GM19463 (cell line): ENCODE results near the gene ANKH.

ENCODE experiments used
- ATAC-seq: cut with Tn5 transposase; IDR thresholded peaks from one replicate; pipeline ENCODE4 v1.9.1; 2021; ENCODE audit warnings: mild to moderate bottlenecking, moderate library complexity; ENCODE audit not compliant: unreplicated experiment

Gene ANKH

GRCh38 chr5:14741801-14742440 lies 129.7 kb downstream of the ANKH start:
- no peak for ATAC-seq

- ATAC-seq, result no peak
Observed at GRCh38 chr5:14741131-14741530, 130.4 kb downstream of the ANKH start.

GRCh38 chr5:14739981-14740380 lies 131.6 kb downstream of the ANKH start:
- no peak for ATAC-seq

GRCh38 chr5:14739538-14739937 lies 132.0 kb downstream of the ANKH start:
- ATAC-seq, result no peak

- no peak for ATAC-seq
Observed at GRCh38 chr5:14738050-14738449, 133.5 kb downstream of the ANKH start.

GRCh38 chr5:14737291-14737690 lies 134.3 kb downstream of the ANKH start:
- no peak for ATAC-seq

GRCh38 chr5:14735944-14736343 lies 135.6 kb downstream of the ANKH start:
- ATAC-seq, result no peak

- no peak for ATAC-seq
Observed at GRCh38 chr5:14734396-14734795, 137.2 kb downstream of the ANKH start.

GRCh38 chr5:14733661-14734060 lies 137.9 kb downstream of the ANKH start:
- no peak for ATAC-seq

GRCh38 chr5:14732991-14733390 lies 138.6 kb downstream of the ANKH start:
- ATAC-seq, result no peak

- no peak for ATAC-seq
Observed at GRCh38 chr5:14730881-14731280, 140.7 kb downstream of the ANKH start.

- no peak for ATAC-seq
Observed at GRCh38 chr5:14730466-14730865, 141.1 kb downstream of the ANKH start.

GRCh38 chr5:14729448-14730385 lies 141.9 kb downstream of the ANKH start:
- no peak for ATAC-seq

- no peak for ATAC-seq
Observed at GRCh38 chr5:14728459-14728938, 143.1 kb downstream of the ANKH start.

GRCh38 chr5:14727928-14728458 lies 143.6 kb downstream of the ANKH start:
- ATAC-seq, result no peak

- peak; percentile 67 for ATAC-seq
Observed at GRCh38 chr5:14727428-14727865, 144.1 kb downstream of the ANKH start.

GRCh38 chr5:14726066-14726838 lies 145.3 kb downstream of the ANKH start:
- no peak for ATAC-seq

- no peak for ATAC-seq
Observed at GRCh38 chr5:14724633-14725032, 146.9 kb downstream of the ANKH start.

GRCh38 chr5:14723701-14724132 lies 147.9 kb downstream of the ANKH start:
- ATAC-seq, result no peak

- no peak for ATAC-seq
Observed at GRCh38 chr5:14722923-14723322, 148.7 kb downstream of the ANKH start.
